ENCODE results near the gene TTC8.

GRCh38 chr14:88804477-88804876 lies 20.0 kb upstream of the TTC8 start:
- TF ChIP-seq POLR2A (IDR thresholded peaks at IDR 0.05) (no peak), CTCF (IDR thresholded peaks at IDR 0.05) (no peak)
